SH-SY5Y (cell line): ENCODE results near the gene APOBEC3B.

Source experiments
- GATA2 ChIP-seq: IDR thresholded peaks from 2 replicates; pipeline ENCODE4 v1.6.1; 2011; ENCODE audit warnings: mild to moderate bottlenecking, low read depth, low read length
- GATA3 ChIP-seq: IDR thresholded peaks from 2 replicates; pipeline ENCODE4 v1.6.1; 2011; ENCODE audit warnings: low read depth, mild to moderate bottlenecking, low read length, moderate library complexity

The APOBEC3B gene

DNA sequence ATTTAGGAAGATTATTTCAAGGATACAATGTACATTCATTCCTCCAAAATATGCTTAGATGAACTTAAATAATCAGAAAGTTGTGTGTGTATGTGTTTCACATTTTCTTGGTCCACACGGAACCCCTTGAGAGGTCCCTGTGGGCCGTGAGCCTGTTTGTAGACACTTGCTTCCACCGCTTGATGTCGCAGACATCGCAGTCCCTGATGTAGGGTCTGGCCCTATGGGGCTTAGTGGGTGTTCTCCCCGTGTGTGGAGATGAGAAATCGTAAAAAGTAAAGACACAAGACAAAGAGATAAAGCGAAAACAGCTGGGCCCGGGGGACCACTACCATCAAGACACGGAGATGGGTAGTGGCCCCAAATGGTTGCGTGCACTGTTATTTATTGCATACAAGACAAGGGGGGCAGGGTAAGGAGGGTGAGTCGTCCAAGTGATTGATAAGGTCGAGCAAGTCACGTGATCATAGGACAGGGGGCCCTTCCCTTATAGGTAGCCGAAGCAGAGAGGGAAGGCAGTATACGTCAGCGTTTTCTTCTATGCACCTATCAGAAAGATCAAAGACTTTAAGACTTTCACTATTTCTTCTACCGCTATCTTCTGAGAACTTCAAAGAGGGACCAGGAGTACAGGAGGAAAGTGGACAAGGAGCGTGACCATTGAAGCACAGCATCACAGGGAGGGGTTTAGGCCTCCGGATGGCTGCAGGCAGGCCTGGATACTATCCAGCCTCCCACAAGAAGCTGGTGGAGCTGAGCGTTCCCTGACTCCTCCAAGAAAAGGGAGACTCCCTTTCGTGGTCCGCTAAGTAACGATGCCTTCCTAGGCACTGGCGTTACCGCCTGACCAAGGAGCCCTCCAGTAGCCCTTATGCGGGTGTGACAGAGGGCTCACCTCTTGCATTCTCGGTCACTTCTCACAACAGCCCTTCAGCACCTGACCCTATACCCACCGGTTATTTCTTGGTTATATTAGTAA is 30.7 kb downstream of the APOBEC3B start:
- no peak for TF ChIP-seq GATA3
- TF ChIP-seq GATA2, result no peak

DNA sequence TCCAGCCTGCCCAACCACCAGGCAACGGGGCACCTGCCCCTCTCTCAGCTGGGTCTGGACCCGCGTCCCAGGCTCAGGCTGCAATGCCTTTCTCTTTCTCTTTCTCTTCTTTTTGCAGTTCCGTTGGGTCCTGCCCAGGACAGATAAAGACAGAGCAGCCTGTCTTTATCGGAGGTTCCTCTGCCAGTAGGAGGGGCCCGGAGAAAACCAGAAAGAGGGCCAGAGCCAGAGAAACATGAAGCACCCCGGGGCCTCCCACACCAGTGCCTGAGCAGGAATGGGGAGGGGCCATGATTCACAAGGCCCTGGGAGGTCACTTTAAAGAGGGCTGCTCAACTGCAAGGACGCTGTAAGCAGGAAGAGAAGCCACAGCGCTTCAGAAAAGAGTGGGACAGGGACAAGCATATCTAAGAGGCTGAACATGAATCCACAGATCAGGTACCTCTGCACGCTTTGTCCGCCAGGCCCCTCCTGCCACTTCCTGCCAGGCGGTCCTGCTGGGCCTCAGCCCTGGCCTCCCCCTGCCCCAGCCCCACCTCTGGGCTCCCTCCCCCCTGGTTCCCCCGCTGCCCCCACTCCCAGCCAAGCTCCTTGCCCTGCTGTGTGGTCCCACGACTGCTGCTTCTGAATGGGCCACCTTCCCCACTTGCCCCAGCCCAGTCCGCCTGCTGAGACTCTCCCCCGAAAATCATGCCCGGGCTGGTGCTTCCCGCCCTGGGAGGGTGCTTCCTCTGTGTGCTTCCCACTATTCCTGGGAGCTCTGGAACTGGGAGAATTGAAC is 32.0 kb downstream of the APOBEC3B start, which contains the start of gene APOBEC3C:
APOBEC3C (plus strand) TSS at position 316 of the 781 bp plus-strand sequence; CDS start at position 422, 106 bp downstream.
- no peak for TF ChIP-seq GATA2
- TF ChIP-seq GATA3, result no peak

DNA sequence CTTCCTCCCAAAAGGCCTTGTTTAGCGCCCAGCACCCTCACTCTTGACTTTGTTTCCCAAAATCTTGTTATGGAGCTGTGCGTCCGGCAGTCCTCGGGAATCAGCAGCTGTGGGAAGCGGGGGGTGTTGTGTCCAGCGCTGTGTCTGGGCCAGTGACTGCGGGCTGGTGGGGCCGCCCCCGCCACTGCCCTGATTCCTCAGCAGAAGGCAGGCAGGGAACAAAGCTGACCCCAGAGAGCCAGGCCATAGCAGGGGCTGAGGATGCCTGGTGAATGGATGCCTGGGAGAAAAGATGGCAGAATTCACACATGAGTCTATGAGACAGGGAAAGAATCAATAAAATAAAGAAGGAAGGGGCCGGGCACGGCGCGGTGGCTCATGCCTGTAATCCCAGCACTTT is 34.4 kb downstream of the APOBEC3B start:
- no peak for TF ChIP-seq GATA3
- TF ChIP-seq GATA2, result no peak

DNA sequence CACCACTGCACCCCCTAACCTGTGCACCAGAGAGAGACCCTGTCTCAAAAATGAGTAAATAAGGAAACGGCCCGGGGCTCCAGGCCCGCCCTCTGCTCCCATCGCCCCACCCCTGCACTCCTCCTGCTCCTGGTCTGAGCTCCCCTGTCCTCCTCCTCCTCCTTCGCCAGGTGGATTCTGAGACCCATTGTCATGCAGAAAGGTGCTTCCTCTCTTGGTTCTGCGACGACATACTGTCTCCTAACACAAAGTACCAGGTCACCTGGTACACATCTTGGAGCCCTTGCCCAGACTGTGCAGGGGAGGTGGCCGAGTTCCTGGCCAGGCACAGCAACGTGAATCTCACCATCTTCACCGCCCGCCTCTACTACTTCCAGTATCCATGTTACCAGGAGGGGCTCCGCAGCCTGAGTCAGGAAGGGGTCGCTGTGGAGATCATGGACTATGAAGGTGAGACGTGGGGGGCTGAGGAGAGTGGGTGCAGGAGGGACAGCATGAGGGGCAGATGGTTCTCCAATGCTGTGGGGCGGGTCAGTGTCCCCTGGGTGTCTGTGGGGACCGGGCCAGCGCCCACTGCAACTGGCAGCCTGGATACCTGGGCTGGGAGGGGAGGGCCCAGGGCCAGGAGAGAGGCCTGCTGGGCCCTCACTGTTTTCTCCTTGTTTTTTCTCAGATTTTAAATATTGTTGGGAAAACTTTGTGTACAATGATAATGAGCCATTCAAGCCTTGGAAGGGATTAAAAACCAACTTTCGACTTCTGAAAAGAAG is 35.6 kb downstream of the APOBEC3B start:
- TF ChIP-seq GATA3, result no peak
- no peak for TF ChIP-seq GATA2

DNA sequence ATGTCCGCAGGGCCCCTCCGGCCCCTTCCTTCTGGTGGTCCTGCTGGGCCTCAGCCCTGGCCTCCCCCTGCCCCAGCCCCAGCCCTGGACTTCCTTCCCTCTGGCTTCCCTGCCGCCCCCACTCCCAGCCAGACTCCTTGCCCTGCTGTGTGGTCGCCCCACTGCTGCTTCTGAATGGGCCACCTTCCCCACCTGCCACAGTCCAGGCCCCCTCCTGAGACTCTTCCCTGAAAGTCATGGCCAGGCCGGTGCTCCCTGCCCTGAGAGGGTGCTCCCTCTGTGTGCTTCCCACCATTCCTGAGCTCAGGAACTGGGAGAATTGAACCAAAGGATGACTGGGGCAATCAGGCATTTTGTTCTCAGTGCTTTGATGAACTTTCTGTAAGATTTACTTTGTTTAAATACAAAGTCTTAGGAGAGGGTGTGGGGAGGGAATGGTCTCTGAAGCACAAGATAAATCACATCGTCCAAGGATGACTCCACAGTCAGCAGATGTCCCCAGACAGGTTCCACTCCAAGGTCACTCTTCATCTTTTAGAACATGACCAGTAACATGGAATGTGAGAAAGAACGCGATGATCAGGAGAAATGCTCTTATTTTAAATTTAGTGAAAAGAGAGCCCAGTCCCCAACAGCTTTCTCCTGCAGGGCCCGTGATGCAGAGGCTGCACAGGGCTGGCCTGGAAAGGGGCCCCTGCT is 39.6 kb downstream of the APOBEC3B start:
- TF ChIP-seq GATA3, result no peak
- no peak for TF ChIP-seq GATA2

DNA sequence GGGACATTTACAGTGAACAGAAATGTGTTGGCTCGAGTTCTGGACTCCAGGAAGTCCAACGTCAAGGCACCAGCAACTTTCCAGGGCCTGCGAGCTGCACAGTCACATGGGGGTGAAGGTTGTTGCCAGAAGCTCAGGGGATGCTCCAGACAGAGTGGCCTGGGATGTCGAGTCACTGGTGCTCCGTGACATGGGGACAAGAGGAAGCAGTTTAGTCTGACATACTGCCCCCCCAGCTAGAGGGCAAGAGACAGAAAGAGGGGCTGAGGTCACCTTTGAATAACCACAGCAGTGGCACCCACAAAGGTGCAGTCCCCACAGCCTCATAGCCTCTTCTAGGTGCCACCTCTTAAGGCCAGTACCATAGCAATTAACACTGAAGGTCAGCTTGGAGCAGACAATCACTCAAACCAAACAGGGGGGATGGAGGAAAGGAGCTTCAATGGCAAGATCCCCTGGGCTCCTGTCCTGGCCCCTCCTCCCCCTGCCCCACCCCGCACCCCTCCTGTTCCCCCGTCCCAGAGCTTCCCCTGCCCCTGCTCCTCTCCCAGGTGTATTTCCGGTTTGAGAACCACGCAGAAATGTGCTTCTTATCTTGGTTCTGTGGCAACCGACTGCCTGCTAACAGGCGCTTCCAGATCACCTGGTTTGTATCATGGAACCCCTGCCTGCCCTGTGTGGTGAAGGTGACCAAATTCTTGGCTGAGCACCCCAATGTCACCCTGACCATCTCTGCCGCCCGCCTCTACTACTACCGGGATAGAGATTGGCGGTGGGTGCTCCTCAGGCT is 42.6 kb downstream of the APOBEC3B start:
- TF ChIP-seq GATA2 (no peak), GATA3 (no peak)

DNA sequence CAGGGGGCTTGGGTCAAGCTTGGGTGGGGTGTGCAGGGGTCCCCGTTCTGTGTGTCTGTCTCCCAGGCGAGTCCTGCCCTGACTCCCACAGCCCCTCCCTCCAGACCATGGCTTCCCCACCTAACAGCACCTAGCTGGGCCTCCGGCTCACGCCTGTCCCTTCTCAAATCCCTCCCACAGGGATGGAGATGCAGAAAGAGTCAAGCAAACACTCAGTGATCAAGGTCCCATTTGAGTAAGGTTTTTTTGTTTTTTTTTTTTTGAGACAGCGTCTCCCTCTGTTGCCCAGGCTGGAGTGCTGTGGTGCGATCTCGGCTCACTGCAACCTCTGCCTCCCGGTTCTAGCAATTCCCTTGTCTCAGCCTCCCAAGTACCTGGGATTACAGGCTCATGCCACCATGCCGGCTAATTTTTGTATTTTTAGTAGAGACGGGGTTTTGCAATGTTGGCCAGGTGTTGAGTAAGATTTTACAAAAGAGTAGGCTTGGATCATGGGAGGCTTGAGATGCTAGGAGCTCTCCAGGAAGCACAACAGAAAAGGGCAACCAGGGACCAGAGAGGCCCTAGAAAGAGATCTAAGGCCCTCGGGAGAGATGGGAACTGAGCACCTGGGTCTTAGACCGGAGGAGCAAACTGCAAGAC is 44.5 kb downstream of the APOBEC3B start:
- TF ChIP-seq GATA3 (no peak), GATA2 (no peak)

DNA sequence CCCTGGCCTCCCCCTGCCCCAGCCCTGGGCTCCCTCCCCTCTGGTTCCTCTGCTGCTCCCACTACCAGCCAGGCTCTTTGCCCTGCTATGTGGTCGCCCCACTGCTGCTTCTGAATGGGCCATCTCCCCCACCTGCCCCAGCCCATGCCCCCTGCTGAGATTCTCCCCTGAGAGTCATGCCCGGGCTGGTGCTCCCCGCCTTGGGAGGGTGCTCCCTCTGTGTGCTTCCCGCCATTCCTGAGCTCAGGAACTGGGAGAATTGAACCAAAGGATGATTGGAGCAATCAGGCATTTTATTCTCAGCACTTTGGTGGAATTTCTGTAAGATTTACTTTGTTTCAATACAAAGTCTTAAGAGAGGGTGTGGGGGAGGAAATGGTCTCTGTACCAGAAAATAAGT is 45.6 kb downstream of the APOBEC3B start:
- TF ChIP-seq GATA2, result no peak
- TF ChIP-seq GATA3, result no peak

DNA sequence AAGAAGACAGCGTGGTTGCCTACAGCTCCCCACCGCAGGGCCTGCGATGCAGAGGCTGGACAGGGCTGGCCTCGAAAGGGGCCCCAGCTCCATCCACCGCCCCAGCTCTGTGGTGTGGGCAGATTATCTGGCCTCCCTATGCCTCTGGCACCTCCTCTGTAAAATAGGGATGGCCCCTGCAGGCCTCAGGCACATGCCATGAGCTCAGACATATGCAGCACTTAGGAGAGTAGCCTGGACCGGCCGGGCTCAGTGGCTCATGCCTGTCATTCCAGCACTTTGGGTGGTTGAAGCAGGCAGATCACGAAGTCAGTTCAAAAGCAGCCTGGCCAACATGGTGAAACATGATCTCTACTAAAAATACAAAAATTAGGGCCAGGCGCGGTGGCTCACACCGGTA is 46.1 kb downstream of the APOBEC3B start:
- TF ChIP-seq GATA3 (no peak), GATA2 (no peak)

DNA sequence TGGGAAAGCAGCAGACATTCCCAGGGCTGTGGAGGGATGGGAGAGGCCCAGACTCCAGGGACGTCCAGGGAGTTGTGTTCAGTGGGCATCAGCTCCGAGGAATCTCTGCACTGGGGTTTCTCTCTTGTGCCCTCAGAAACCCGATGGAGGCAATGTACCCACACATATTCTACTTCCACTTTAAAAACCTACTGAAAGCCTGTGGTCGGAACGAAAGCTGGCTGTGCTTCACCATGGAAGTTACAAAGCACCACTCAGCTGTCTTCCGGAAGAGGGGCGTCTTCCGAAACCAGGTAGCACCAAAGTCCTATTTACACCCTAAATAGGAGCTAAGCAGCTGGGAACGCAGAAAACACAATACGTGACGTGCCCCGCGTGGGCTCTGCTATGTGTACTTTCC is 47.1 kb downstream of the APOBEC3B start:
- TF ChIP-seq GATA2, result no peak
- no peak for TF ChIP-seq GATA3

DNA sequence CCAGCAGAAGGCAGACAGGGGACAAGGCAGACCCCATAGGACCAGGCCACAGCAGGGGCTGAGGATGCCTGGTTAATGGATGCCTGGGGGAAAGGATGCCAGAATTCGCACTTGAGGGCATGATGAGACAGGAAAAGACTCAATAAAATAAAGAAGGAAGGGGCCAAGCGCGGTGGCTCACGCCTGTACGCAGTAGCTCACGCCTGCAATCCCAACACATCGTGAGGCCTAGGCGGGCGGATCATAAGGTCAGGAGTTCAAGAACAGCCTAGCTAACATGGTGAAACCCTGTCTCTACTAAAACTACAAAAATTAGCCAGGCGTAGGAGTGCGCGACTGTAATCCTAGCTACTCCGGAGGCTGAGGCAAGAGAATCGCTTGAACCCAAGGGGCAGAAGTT is 48.6 kb downstream of the APOBEC3B start:
- no peak for TF ChIP-seq GATA2
- TF ChIP-seq GATA3, result no peak

DNA sequence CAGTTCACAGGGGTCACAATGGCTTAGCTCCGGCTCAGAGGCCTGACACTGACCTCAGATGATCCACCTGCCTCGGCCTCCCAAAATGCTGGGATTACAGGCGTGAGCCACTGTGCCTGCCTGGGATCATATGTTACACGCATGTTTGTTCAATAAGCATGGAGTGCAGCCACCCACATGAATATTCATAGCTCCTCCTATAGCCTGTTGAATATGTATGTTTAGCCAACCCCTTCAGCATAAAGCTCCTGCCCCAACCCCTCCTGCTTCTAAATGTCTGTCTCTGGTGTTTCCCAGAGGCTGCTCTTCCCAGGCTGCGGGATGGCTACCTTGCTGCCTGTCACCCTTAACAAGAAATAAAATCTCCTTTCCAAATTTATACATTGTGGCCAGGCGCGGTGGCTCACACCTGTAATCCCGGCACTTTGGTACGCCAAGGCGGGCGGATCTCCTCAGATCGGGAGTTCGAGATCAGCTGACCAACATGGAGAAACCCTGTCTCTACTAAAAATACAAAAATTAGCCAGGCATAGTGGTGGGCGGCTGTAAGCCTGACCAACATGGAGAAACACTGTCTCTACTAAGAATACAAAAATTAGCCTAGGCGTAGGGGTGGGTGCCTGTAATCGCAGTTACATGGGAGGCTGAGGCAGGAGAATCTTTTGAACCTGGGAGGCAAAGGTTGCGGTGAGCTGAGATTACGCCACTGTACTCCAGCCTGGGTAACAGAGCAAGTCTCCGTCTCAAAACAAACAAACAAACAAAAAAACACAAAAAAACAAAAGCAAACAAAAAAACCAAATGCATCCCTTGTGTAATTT is 57.4 kb downstream of the APOBEC3B start:
- no peak for TF ChIP-seq GATA2
